Epithelial cell of esophagus (primary cell): ENCODE results near the gene SYNE3.

ENCODE experiments used
- DNase-seq: peaks from one replicate; pipeline ENCODE4 v3.0.0; 2010; ENCODE audit warnings: low read depth
- H3K4me3 ChIP-seq: 2 replicates; pipeline ENCODE4 v1.5.1; 2011; ENCODE audit warnings: mild to moderate bottlenecking, low read length, control low read depth
- TF ChIP-seq, protein P1 (sequence below): IDR thresholded peaks from 2 replicates; pipeline ENCODE4 v1.5.1; 2011; ENCODE audit warnings: low read depth, mild to moderate bottlenecking, low read length, control low read depth, inconsistent platforms; ENCODE audit not compliant: insufficient read depth; ENCODE audit errors: missing control alignments

Gene SYNE3

DNA sequence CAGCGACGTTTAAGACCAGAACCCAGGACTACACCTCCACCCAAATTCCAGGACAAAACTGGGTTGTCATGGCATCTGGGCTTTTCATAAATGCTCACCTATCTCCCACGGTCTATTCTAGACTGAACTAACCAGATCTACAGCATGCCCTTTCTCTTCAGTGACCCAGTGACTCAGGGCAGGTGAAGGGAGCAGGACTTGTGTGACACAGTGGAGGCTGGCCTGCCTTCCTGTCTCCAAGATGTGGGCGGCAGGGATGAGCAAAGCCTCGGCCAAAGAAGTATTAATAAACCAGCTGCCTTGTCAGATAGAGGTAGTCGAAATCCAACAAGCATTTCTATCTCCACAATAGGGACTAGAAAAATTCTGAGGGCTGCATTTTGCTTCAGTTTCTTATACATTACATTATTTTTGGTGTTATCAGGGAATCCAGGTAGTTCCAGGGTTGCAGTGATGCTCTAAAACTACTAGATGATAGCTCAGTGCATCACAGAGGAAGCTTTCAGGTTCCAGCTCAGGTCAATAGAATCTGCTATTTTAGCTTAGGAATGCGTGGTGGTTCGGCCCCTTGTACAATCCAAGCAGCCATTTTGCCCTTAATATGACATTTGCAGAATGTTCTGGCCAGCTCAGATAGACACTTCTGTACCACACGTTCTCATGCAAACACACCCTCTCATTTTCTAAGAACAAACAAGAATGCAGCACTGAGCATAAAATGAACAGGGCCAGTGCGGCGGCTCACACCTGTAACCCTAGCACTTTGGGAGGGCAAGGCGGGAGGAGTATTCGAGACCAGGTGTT is 14.2 kb upstream of the SYNE3 start:
- TF ChIP-seq, protein P1, sequence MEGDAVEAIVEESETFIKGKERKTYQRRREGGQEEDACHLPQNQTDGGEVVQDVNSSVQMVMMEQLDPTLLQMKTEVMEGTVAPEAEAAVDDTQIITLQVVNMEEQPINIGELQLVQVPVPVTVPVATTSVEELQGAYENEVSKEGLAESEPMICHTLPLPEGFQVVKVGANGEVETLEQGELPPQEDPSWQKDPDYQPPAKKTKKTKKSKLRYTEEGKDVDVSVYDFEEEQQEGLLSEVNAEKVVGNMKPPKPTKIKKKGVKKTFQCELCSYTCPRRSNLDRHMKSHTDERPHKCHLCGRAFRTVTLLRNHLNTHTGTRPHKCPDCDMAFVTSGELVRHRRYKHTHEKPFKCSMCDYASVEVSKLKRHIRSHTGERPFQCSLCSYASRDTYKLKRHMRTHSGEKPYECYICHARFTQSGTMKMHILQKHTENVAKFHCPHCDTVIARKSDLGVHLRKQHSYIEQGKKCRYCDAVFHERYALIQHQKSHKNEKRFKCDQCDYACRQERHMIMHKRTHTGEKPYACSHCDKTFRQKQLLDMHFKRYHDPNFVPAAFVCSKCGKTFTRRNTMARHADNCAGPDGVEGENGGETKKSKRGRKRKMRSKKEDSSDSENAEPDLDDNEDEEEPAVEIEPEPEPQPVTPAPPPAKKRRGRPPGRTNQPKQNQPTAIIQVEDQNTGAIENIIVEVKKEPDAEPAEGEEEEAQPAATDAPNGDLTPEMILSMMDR, result no peak
- peak; percentile 66 for DNase-seq
- no peak overlapping the region for H3K4me3 ChIP-seq

DNA sequence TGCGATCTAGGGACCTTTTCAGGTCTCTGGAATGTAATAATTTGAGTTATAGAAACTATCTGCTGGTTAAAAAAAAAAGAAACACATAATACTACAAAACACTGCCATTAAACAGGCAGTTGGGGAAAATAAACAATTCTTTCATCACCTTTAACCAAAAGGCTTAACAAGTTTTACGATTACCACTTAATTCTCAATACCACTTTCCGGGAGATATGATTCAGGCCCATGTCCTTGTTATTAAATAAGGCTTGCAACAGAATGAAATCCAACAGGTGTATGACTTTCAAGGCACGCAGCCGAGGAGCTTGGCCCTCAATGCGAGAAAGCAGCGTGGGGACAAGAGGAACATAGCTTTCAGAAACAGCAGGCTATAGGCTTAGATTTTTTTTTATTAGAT is 12.8 kb upstream of the SYNE3 start:
- H3K4me3 ChIP-seq, result no peak overlapping the region
- DNase-seq, result no peak
- TF ChIP-seq, protein P1, result no peak

DNA sequence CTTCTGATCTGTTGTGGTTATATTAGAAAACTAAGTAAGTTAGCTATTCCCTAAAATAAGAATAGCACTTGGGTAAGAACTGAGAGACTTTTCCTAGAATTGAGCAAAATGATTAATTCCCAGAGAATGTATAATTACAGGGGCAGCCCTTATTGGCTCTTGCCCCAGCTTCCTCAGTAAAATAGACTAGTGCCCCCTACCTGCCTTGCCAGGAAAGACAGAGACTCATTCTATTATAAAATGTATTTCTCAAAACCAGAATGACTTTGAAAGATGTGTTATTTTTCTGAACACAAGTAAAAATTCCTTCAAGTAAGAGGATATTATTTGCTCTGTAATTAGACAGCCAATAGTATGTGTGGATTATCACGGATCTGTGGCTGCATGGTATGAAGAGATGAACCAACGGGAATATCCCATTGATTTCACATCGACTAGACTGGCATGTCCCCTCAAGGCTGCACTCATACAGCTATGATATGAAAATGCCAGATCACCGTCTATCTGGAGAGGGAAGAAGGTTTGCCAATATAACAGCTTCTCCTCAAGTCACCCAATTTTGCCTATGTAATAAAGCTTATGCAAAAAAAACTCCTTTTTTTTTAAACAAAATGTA is 11.0 kb upstream of the SYNE3 start:
- no peak overlapping the region for H3K4me3 ChIP-seq
- peak; percentile 57 for DNase-seq

DNA sequence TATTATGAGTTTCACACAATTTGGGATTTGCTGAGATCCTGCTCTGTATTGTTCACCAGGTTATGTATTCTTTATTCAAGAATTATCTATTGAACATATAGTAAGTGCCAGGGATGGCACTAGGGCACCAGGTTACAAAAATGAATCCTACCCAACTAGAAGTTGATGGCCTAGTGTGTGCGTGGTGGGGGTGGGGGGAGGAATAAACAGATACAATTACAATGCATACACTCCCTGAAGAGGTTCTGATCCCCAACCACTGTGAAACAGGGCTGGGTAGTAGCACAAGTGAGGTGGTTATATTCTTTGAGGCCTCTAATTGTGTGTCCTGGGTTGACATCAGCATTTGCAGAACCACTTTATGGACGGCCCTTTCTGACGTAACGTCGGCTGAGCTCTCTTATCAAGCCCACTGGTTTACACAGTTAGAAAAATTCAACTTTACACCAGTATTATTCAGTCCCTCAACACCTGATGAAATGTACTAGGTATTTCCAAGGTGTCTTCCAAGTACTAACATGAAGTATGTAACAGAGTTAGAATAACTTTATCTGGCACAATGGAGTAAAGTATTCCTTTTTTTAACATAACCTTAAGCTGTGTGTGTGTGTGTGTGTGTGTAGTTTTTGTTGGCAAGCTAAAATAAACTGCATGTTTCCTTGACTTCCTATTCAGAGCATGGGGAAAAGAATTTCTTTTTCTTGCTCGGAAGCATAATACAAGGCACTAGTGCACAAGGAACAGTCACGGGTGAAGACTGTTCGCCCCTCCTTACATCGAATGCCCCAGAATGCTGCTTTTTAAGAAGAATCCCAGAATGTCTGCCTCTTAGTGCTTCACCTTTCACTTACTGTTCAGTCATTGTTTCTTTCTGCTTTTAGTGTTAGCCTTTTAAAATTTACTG is 10.3 kb upstream of the SYNE3 start:
- H3K4me3 ChIP-seq, result no peak overlapping the region
- no peak for DNase-seq
- TF ChIP-seq, protein P1, result no peak

More for the DNA sequence above, 11.0 kb upstream of the SYNE3 start:
- TF ChIP-seq, protein P1, result peak; percentile 69

DNA sequence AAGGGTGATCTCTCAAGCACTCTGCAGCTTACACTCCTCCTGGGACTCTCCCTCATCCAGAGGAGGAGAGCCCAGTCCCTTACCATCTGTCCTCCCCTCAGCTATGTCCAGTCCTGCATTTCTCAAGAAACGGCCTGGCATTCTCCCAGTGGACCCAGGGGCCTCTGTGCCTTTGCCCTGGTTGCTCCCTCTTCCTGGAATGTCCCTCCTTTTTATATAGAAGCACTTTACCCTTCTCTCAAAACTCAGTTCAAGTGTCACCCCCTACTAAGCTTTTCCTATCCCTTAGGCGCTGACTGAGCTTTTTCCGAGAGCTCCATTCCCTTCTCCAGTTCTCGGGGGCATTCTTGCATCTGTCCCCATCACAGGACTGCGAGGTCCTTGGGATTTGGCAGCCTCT is 9.5 kb upstream of the SYNE3 start:
- no peak overlapping the region for H3K4me3 ChIP-seq
- TF ChIP-seq, protein P1, result no peak
- no peak for DNase-seq

DNA sequence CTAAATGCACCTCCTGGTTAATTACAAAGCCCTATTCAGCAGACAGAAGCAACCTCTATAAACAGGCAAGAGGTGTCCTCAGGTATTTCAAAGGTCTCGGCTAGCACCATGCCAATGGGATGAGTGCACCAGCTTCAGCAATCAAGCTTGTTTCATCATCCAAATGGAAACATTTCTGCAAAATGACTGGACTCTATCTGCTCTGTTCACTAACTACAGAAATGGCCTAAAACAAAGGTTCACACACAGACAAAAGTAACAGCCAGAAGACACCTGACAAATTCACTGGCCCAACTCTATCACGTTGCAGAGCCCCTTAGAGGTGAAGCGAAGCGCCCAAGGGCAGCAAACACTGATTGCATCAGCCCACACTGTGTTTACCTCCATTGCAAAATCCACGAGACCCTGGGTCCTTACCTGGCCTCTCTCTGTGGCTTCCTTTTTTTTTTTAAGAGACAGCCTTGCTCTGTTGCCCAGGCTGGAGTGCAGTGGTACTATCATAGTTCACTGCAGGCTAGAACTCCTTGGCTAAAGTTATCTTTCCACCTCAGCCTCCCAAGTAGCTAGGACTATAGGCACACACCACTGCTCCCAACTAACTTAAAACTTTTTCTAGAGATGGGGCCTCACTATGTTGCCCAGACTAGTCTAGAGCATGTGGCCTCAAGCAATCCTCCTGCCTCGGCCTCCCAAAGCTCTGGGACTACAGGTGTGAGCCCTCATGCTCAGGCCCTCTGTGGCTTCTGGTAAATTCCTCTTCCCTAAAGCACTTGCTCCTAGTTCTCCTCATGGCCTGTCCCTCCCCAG is 8.5 kb upstream of the SYNE3 start:
- TF ChIP-seq, protein P1, result no peak
- no peak overlapping the region for H3K4me3 ChIP-seq
- DNase-seq, result peak; percentile 89
